ENCODE measurements around the gene ITGA11.

ITGA11 gene

DNA sequence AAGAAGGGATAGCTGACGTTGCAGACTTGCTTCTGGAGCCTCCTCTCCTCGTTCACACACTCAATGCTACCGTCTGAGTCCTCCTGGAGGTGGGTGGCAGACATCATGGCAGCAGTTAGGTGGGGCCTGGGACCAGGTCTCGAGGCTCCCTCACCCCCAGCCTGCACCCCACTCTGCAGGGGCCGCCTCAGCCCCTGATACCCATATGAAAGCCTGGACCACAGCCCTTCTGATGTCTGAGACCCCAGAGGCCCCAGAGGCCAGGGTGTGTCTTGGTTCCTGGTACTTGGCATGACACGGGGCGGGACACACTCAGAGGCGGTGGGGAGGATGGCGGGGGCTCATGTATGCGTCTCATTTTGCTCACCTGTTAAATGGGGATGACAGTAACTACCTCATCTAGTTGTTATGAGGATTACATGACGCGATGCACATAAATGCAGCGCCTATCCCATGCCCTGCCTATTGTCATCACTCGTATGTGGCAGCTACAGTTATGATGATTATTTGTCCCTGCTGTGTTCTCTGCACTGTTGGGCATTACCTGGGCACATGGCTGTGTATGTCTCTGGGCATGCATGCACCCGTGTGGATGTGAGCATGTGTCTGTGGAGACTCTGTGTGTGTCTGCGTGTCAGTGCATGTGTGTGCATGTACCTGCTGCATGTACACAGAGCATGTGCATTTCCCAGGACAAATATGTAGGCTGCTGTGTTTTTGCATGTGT, 114.5 kb downstream of the ITGA11 start:
- TF ChIP-seq, protein P1, sequence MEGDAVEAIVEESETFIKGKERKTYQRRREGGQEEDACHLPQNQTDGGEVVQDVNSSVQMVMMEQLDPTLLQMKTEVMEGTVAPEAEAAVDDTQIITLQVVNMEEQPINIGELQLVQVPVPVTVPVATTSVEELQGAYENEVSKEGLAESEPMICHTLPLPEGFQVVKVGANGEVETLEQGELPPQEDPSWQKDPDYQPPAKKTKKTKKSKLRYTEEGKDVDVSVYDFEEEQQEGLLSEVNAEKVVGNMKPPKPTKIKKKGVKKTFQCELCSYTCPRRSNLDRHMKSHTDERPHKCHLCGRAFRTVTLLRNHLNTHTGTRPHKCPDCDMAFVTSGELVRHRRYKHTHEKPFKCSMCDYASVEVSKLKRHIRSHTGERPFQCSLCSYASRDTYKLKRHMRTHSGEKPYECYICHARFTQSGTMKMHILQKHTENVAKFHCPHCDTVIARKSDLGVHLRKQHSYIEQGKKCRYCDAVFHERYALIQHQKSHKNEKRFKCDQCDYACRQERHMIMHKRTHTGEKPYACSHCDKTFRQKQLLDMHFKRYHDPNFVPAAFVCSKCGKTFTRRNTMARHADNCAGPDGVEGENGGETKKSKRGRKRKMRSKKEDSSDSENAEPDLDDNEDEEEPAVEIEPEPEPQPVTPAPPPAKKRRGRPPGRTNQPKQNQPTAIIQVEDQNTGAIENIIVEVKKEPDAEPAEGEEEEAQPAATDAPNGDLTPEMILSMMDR (conservative IDR thresholded peaks at IDR 0.05; ENCODE audit: low read depth), result no peak
- ChIA-PET CTCF (no interaction called here), POLR2A (ENCODE audit: low non-redundant PET) (no interaction called here)
- no peak overlapping the region for H3K27ac ChIP-seq
- no peak for DNase-seq (ENCODE audit: low spot score)

DNA sequence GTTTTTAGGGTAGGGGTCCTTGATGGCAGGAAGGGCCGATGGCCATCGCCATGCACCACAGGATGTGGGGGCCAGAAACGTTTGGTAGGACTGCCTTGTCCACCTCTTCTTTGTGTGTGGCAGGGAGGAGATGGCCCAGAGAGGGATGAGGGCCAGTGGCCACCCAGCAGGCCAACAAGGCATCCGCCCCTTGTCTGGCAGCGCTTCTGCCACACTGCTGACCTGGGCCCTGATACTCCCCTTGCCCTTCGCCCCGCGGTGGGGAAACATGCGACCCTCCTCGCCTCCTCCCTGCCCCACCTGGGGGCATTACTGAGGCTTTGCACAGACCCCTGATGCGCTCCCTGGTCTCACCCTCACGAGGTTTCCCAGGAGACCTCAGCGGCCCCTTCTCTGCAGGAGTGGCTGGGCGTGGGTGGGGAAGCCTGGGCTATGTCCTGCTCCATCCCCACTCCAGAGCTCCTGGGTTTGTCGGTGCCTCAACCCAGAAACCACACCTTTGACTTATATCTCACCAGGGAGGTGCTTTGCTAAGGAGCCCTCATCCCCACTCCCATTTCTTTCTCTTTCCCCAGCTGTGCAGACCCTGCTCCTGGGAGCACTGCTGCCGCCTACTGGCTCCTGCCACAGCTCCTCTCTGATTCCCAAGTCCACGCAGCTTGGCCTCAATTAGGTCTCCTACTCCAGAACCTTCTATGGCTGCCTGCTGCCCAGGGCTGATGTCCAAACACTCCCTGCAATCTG, 115.7 kb downstream of the ITGA11 start:
- ChIA-PET CTCF (interaction anchor here (0.6 to 0.9 kb wide), 3 partner anchors 10 to 243 kb away, joined by 3 to 6 read pairs (median 5); no protein-coding TSS in a partner anchor), POLR2A (ENCODE audit: low non-redundant PET) (no interaction called here)
- DNase-seq (ENCODE audit: low spot score), result no peak
- TF ChIP-seq, protein P1 (conservative IDR thresholded peaks at IDR 0.05; ENCODE audit: low read depth), result no peak; the same call in 1 of the 2 replicates
- no peak overlapping the region for H3K27ac ChIP-seq

DNA sequence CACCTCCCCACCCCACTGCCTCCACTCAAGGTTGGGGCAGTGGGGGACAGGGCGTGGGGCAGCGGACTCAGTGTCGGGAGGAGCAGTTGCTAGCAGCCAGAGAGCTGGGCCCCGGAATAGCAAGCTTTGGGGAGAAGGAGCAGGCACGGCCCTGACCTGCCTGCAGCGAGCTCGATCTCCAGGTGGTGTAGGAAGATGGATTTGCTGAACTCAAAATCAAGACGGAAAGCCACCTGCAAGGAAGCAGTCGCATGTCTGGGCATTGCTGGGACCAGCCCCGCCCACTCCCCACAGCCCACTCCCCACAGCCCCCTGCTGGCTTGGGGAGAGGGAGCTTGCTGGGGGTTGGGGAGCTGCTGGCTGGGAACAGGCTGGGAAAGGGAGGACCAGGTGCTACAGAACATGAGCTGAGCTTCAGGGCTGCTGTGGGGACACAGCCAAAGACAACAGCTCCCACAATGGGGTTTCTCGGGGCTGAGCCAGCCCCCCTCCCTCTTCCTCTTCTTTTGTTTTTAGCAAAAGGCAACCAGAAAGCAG, 116.4 kb downstream of the ITGA11 start:
- CTCF ChIA-PET, result interaction anchor here (0.9 kb wide), 1 partner anchor 9 kb away, joined by 5 read pairs; no protein-coding TSS in a partner anchor
- no peak overlapping the region for H3K27ac ChIP-seq
- no peak for DNase-seq (ENCODE audit: low spot score)
- TF ChIP-seq, protein P1 (conservative IDR thresholded peaks at IDR 0.05; ENCODE audit: low read depth), result no peak
- POLR2A ChIA-PET (ENCODE audit: low non-redundant PET), result no interaction called here

DNA sequence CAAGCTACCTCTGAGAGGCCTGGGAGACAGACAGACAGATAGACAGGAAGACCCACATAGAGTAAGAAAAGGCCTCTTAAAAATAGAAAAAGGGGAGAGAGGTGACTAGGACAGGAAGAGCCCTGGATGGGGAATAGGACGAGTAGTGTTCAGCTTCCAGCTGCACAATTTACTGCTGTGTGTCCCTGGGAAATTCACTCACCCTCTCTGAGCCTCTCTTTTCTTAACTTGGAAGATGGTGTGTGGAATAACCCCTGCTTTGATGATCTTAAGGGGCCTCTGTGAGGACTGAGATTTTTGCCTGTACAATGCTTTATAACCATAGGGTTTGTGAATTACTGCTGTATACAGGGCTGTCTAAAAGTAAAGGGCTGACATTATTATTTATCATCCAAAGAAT, 116.9 kb downstream of the ITGA11 start:
- H3K27ac ChIP-seq, result no peak overlapping the region
- POLR2A ChIA-PET (ENCODE audit: low non-redundant PET), result no interaction called here
- no peak for DNase-seq (ENCODE audit: low spot score)
- TF ChIP-seq, protein P1 (conservative IDR thresholded peaks at IDR 0.05; ENCODE audit: low read depth), result no peak
- CTCF ChIA-PET, result interaction anchor here (0.9 kb wide), 1 partner anchor 8 kb away, joined by 5 read pairs; no protein-coding TSS in a partner anchor

DNA sequence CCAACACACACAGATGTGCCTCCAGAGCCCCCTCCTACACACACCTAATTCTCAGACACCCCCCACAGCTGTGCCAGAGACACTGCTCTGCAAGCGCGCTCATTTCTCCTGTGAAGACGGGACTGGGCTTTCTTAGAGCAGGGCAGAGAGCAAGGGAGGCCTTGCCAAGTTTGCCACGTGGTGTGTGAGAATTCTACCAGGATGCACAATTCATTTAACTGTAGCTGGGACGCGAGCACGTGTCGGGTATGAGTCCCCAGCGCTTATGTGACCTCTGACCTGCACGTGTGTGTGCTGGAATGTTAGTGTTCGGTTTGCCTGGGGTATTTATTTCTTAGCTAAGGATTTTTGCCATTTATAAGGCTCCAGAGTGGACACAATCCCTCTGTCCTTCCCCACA, 117.4 kb downstream of the ITGA11 start:
- POLR2A ChIA-PET (ENCODE audit: low non-redundant PET), result no interaction called here
- no peak for DNase-seq (ENCODE audit: low spot score)
- CTCF ChIA-PET, result interaction anchor here (0.6 kb wide), 1 partner anchor 323 kb away, joined by 5 read pairs; no protein-coding TSS in a partner anchor
- TF ChIP-seq, protein P1 (conservative IDR thresholded peaks at IDR 0.05; ENCODE audit: low read depth), result no peak
- no peak overlapping the region for H3K27ac ChIP-seq

All from RWPE1 (cell line).